ENCODE data around the gene GRM7.

GRM7 gene

DNA sequence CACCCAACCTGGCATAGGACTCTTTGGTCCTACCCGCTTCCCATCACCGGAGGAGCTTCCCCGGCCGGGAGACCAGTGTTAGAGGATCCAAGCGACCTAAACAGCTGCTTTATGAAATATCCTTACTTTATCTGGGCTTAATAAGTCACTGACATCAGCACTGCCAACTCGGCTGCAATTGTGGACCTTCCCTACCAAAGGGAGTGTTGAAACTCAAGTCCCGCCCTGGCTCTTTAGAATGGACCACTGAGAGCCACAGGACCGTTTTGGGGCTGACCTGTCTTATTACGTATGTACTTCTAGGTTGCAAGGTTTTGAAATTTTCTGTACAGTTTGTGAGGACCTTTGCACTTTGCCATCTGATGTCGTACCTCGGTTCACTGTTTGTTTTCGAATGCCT, 879.5 kb downstream of the GRM7 start:
- DNase-seq: no peak

DNA sequence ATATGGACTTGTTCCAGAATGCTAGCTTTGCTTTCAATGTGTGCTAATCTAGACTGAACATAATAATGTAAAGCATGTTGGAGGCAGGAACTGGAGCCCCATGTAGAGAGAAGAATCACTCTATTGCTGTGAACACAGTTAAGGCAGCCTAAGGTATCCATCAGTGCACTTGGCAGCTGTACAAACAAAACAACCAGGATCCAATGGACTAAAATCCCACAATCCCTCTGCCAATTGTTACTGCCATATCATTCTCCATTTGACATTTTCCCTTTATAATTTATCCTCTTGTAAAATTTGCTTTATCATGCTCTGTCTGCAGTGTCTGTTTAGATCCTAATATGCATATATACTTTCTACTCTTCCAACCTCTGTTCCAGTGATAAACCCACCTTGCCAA, 883.9 kb downstream of the GRM7 start:
- DNase-seq: no peak

DNA sequence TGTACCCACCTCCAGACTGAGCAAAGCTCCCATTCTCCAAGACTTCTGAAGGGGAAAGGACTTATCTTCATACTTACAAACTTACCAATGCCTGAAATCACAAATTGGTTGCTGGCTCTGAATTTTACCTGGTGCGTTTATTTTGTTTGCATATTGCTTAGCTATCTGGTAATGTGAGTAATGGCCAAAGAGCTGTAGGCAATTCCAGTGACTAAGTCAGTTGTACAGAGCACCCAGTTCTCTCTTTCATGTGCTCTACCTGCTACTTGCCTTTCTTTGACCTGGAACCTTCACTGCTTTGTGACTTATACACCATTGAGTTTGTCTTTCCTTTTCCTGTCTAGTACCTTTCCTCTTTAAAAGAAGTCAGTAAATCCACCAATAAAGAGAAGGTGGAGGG, 884.8 kb downstream of the GRM7 start:
- DNase-seq: no peak

DNA sequence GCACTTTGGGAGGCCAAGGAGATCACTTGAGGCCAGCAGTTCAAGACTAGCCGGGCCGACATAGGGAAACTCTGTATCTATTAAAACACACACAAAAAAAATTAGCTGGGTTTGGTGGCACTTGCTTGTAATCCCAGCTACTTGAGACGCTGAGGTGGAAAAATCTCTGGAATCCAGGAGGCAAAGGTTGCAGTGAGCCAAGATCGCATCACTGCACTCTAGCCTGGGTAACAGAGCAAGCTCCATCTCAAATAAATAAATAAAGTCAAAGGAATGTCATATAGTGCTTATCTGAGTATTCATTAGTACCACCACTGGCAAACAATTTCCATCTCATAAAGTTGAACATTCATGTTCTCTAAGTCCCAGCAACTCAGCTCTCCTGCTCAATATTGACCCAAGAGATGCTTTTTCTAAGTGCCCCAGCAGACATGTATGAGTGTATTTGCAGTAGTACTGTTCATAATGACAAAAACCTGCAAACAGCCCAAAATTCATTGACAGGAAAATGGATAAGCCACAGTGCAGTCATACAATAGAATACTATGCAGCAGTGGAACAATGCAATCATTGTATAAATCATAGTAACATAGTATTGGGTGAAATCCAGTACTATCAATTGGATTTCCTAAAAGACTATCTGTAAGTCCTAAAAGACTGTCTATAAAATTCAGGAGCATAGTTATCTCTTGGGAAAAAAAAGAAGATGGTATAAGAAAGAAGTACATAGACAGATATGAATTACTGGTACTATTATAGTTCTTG, 889.2 kb downstream of the GRM7 start:
- no peak for DNase-seq

DNA sequence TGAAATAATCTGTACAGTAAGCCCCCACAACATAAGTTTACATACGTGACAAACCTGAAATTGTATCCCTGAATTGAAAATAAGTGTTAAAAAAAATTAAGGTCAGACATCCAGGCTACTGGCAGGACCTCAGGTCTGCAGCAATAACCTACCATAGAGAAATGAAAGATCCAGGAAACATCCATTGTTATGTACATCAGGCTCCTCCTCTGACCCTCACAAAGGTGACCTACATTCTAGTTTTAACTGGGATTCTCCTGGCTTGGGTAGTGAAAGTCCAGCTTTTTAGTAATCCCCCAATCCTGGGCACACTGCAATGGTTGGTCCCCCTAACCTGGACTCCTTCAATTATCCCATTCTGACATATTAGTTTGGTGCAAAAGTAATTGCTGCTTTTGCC, 891.1 kb downstream of the GRM7 start:
- no peak for DNase-seq

DNA sequence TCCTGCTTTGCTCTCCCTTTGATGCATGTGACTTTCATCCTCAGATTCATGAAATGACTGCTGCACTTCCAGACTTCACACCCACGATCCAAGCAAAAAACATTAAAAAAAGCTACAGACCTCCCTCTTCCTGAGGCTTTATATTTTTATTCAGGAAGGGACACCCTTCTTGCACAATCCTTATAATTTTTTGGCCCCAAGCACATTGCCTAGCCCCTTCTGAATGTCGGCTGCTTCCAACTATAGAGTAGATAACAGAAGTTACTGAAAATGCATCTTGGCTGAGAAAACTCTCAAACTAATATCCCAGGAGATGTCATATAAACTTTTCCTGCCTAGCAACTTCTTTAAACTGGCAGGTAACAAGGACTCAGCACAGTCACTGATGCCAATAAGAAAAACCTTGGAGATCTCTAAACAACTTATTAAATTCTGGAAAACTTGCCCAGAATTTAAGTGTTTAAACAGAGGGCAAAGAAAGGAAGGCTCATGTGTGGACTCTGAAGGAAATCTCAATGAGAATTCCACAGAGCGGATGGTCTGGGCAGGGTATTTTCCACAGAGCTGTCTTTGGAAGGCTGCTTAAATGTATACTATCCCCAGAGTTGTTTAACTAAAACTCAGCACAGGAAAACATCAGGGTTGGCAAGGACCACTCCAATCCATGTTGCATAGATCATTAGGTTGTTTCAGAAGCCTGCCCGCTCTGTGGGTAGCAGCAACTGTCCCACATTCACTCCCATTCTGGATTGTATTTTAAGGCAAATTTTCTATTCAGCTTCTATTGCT, 893.9 kb downstream of the GRM7 start:
- no peak for DNase-seq

DNA sequence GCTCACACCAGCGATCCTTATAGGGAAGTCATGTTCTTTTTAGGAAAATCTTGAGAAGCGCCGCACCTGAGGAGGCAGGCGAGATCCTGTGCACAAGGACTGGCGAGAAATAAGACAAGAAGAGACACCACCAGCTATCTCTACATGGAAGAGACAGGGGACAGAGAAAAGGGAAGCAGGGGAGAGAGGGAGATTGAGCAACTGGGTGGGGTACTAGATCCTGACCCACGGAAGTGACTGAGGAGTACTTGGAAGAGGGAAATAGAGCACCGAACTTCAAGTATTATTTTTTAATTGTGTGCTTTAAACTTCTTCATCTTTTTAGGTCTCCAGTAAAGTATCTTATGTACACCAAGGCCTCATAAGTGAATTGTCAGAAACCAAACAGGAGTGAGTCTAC, 898.7 kb downstream of the GRM7 start:
- peak; percentile 19 for DNase-seq

DNA sequence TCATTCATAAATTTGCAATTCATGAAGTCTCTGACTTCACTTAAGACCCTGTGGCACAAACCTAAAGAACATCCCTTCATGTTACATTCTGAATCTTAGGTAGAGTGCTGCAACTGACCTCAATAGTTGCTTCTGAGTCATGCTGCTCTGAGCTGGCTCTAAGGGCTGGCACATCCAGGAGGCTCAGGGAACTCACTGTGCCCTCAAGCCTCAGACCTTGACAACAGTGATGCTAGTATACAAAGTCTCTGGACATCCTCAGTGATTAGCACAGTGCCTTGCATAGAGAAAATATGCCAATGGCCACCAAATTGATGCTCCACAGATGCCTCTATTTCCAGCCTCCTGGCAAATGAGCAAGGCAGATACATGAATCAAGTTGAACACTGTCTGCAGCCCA, 899.8 kb downstream of the GRM7 start:
- DNase-seq: no peak

DNA sequence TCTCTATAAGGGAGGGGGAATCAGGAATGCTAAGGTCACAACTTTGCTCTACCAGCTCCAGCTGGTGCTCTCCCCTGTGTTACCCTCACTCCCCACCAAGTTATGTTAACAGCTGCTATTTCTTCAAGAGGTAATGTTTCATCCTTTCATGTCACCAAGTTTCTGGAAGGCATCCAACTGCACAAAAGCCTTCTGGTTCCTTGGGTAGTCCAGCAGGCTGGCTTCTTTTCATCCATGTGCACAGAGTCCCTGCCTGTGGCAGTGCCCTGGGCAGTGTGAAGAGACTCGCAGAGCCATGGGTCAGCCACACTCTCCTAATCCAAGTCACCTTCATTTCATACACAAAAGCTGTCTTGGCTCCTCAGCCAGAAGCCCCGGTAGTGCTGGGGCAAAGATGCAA, 903.2 kb downstream of the GRM7 start:
- DNase-seq: no peak

DNA sequence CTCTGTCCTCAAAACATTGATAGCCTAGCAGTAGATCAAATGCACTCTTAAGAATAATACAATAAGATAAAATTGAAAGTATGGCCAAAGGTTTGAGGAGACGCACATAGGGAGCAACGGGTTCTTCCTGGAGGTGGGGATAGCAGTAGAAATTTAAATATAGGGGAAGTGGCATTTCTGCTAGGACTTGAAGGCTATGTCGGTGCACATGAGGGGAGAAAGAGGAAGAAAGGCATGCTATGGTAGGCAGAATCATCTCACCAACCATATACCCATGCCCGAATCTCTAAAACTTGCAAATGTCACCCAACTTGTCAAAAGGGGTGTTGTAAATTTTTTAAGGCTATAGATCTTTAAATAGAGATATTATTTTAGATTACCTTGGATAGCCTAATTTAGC, 905.6 kb downstream of the GRM7 start:
- peak; percentile 41 for DNase-seq

DNA sequence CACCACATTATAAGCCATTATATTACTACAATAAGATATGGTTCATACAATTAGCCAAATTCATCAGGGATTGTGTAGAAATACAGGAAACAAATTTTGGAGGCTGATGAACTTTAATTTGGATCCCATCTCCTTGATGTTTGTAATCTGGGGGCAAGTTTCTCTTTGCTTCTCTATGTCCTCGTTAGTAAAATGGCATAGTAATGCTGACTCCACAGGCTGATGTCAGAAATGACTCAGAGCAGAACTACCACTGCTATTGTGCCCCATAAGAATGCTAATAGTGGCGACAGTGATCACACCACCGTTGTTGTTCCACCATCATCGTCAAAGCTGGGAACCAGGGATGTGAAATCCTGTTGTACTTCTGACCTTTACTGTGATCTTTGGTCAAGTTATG, 918.4 kb downstream of the GRM7 start:
- no peak for DNase-seq

DNA sequence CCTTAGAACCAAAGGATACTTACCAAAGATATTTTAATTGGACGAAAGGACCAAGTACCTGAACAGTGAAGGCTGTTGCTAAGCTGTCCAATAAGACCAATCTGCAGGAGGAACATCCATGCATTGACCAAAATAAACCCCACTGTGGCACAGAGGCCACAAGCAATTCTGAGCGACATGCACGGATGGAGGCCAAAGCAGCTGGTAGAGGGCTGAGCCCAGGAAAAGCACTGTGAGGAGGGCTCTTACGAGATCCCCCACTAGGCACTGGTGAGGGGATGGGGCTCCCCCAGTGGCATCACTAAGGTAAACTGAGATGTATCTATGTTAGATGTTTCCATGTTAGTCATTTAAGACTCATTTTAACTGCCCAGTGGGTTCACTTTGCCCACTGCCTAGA, 920.5 kb downstream of the GRM7 start:
- no peak for DNase-seq

DNA sequence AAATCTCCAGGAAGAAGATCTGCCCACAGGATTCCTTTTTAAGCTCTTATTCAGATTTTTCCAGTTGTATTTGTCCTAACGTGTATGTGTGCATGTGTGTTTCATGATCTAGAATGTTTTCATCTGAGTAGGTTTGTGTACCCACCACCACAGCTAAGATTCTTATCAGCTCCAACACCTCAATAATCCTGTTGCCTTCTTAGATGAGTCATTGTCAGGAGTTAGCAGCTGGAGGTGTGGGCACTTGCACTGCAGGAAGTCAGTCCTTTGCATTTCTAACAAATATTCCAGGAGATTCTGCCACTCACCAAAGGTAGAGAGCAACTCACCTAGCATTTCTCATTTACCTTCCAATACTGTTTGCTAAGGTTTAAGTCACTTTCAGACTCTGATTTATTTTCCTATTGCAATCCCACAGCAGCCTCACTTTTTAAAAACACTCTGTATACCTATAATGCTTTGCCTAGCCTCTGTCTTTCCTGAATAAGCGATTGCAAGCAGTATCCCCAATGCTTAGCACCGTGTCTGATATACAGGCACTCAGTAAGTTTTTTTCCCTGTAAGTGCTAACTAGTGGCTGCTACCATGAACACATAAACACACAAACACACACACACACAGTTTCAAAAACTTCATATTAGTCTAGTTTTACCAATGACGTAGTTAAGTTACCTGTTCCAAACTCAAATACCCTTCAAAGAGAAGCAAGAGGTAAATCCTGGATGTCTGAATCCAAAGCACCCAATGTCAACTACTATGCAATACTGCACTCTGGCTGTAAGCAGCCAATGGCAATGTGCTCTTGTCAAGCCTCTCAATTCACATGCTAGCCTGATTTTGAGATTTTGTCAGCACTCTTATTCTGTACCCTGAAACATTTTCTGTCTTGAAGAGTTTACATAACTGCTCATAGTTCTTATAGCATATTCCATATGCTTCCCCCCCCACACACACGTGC, 927.2 kb downstream of the GRM7 start:
- no peak for DNase-seq

DNA sequence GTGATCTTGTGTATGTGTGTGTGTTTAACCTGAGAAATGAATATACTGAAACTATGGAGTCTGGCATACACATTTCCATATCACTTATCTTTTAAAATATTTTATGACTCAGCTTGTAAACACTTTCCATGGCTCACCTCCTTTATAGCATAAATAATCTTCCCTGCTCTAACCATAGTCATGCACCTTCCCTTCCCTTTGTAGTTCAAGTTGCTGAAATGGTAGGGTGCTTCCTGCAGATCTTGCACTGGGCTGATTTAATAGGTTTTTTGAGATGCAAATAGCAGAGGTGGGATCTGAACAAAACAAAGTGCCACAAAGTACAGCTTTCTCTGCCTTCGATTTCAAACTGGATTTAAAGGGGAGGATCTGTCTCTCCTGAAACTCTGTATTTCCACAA, 928.0 kb downstream of the GRM7 start:
- no peak for DNase-seq

DNA sequence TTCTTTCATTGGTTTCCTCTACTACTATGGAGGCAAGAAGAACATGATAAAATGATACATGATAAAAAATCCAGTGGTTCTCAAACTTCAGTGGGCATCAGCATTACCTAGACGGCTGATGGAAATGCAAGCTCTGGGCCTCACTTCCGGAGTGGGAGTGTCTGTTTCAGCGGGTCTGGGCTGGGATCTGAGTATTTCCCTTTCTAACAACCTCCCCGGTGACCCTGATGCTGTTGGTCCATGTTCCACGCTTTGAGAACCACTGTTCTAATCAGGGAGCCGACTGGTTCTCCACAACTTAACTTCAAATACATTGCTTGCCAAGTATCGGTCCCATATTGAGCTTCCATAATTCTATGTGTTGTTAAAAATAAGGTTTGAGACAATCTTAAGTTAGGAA, 928.4 kb downstream of the GRM7 start:
- no peak for DNase-seq

DNA sequence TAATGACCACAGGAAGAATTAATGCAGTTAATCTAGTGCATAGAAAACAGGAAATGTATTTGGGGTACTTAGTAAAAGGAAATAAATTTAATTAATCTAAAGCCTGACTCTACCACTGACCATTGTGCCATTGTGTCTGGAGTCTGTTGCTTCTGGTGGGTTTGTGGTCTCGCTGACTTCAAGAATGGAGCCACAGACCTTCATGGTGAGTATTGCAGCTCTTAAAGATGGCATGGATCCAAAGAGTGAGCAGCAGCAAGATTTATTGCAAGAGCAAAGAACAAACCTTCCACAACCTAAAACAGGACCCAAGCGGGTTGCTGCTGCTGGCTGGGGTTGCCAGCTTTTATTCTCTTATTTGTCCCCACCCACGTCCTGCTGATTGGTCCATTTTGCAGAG, 929.2 kb downstream of the GRM7 start:
- no peak for DNase-seq

Data from MV-4-11 (cell line).